Activated naive CD8-positive, alpha-beta T cell treated with anti-CD3 and anti-CD28 coated beads for 36 hours (primary cell): ENCODE data around the gene DRD3. TPM values are rescaled to one million over a fixed set of nuclear protein-coding genes. Genes with fewer than 3 reads are reported as not detected.

Experiments used
- DNase-seq: peaks from one replicate; pipeline ENCODE4 v3.0.0; 2021
- H3K27ac Mint-ChIP-seq: one replicate; pipeline ENCODE4 v1.8.0; 2022; ENCODE audit warnings: mild to moderate bottlenecking, moderate library complexity, mixed read lengths
- H3K27me3 Mint-ChIP-seq: one replicate; pipeline ENCODE4 v1.8.0; 2022; ENCODE audit warnings: mild to moderate bottlenecking, mixed read lengths
- H3K36me3 Mint-ChIP-seq: one replicate; pipeline ENCODE4 v1.8.0; 2021; ENCODE audit warnings: mild to moderate bottlenecking, mixed read lengths
- H3K4me1 Mint-ChIP-seq: one replicate; pipeline ENCODE4 v1.8.0; 2021; ENCODE audit warnings: mixed read lengths
- H3K4me3 Mint-ChIP-seq: one replicate; pipeline ENCODE4 v1.8.0; 2022; ENCODE audit warnings: mild to moderate bottlenecking, moderate library complexity, mixed read lengths
- H3K9me3 Mint-ChIP-seq: one replicate; pipeline ENCODE4 v1.8.0; 2022; ENCODE audit warnings: mixed read lengths
- total RNA-seq, 2 experiments: library from RNA; stranded (reverse); gene quantifications; one replicate each; pipeline ENCODE4 v1.2.3, GENCODE V29; 2021

The DRD3 gene
- total RNA-seq, 2 experiments from 2014 or later, result not detected

DNA sequence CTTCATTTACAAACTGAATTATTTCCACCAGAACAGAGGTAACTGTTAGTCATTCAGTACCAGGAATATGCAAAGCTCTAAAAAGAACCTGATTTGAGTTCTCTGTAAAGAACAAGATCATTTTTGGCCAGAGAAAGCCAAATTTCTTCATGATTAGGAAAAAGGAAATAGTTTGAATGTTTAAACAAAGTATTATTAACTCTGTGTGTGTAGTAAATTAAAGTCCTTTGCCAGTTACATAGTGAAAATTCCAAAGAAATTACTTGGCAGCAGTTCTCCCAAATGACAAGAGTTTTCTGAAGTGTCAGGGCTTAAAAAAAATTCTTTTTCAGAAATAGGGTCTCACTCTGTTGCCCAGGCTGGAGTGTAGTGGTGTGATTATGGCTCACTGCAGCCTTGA is 97.8 kb downstream of the DRD3 start:
- H3K9me3 Mint-ChIP-seq, result no peaks in the 10 kb centered on the region

DNA sequence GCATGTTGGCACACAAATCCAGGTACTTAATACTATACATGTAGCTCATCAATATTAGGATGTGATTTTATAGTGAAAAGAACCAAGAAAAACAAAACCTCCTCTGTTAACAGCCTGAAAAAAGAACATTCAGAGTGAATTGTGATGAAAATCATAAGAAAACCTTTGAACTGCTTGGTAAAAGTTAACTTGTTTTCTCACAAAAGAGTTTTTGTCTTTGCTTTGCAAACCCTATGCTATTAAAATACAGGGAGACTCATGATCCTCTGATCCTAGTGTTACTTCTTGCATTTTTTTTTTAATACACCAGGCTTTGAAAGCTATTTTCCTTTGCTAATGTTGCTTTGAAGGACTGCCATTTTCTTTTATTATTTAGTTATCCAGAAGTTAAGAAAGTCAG is 98.7 kb downstream of the DRD3 start:
- Mint-ChIP-seq H3K36me3 (peaks cover 44% of the 10 kb centered on the region), H3K9me3 (no peaks in the 10 kb centered on the region), H3K4me3 (no peak overlapping the region), H3K27ac (no peak overlapping the region), H3K27me3 (no peaks in the 10 kb centered on the region), H3K4me1 (no peaks in the 10 kb centered on the region)
- no peak for DNase-seq

More for the DNA sequence above, 97.8 kb downstream of the DRD3 start:
- Mint-ChIP-seq H3K36me3 (peaks cover 53% of the 10 kb centered on the region), H3K27me3 (no peaks in the 10 kb centered on the region), H3K4me1 (no peaks in the 10 kb centered on the region), H3K4me3 (no peak overlapping the region), H3K27ac (no peak overlapping the region)
- no peak for DNase-seq

DNA sequence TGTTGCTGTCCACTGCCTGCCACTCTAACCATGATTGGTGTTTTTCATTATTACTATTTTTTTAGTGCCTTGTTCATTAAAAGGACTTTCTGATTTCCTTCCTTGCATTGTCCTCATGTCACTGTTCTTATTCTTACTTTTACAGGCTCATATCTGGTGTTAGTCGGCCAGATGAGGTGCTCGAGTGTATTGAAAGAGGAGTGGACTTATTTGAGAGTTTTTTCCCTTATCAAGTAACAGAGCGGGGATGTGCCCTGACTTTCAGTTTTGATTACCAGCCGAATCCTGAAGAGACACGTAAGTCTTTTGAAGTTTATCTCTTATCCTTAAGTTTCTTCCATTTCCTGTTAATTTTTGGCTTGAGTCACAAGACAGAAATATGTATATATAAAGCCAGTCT is 99.1 kb downstream of the DRD3 start:
- H3K4me1 Mint-ChIP-seq, result no peaks in the 10 kb centered on the region
- no peaks in the 10 kb centered on the region for H3K27me3 Mint-ChIP-seq
- no peak overlapping the region for H3K4me3 Mint-ChIP-seq
- no peak overlapping the region for H3K27ac Mint-ChIP-seq
- H3K36me3 Mint-ChIP-seq, result peaks cover 41% of the 10 kb centered on the region
- no peaks in the 10 kb centered on the region for H3K9me3 Mint-ChIP-seq
- no peak for DNase-seq

DNA sequence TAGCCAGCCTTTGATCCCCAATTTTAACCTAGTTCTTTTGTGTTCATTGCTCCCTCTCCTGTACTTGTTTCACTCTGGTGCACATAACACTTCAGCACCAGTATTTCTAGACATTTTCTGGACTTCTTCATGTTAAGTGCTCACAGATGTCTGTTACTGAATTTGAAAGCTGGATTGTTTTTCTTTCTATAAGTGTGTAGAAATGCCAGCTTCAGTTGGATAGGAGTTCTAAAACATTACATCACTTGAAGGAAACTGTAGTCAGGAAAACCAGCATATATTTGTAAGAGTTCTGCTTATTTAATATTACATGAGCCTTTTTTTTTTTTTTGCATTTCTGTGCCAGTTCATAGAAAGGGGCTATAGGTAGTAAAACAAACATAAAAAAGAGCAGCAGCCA is 100.7 kb downstream of the DRD3 start:
- H3K4me1 Mint-ChIP-seq, result no peaks in the 10 kb centered on the region
- H3K27me3 Mint-ChIP-seq, result no peaks in the 10 kb centered on the region
- H3K9me3 Mint-ChIP-seq, result no peaks in the 10 kb centered on the region
- peaks cover 28% of the 10 kb centered on the region for H3K36me3 Mint-ChIP-seq
- H3K4me3 Mint-ChIP-seq, result no peak overlapping the region
- no peak for DNase-seq
- no peak overlapping the region for H3K27ac Mint-ChIP-seq

Other genes starting within 250 kb of the DRD3 start
- 1 to 10 TPM; 2.6 to 3.7 TPM for gene ZDHHC23, start 231.0 kb downstream of the DRD3 start, total RNA-seq
- gene CCDC191, start 122.5 kb downstream of the DRD3 start, total RNA-seq, result 1 to 10 TPM in 1 of 2 experiments, under 1 TPM in 1; 0.99 to 1.7 TPM
- 10 to 100 TPM; 43.3 to 51.1 TPM for gene QTRT2, start 122.3 kb downstream of the DRD3 start, total RNA-seq
- 1 to 10 TPM in 1 of 2 experiments, under 1 TPM in 1; 0.82 to 1.3 TPM for gene ZNF80, start 58.5 kb upstream of the DRD3 start, total RNA-seq
- gene TIGIT, start 115.0 kb upstream of the DRD3 start, total RNA-seq, result 10 to 100 TPM; 12.9 to 16.4 TPM